ENCODE measurements around the gene ZC3H10.
A peak's percentile ranks its signal among the peaks of the same experiment; 100 is the strongest.

The ZC3H10 gene

GRCh38 chr12:56127888-56128669 is 10.0 kb downstream of the ZC3H10 start, which contains the start of gene ESYT1:
Gene ESYT1 (plus strand): TSS chr12:56128267. CDS start chr12:56128320, 53 bp downstream.
- peak; percentile 93 for DNase-seq (ENCODE audit: low read depth)

- DNase-seq (ENCODE audit: low read depth), result no peak
These were observed 10.7 kb downstream of the ZC3H10 start for GRCh38 chr12:56128670-56129205.

GRCh38 chr12:56129206-56129941 is 11.3 kb downstream of the ZC3H10 start:
- DNase-seq (ENCODE audit: low read depth), result peak; percentile 59

DNA sequence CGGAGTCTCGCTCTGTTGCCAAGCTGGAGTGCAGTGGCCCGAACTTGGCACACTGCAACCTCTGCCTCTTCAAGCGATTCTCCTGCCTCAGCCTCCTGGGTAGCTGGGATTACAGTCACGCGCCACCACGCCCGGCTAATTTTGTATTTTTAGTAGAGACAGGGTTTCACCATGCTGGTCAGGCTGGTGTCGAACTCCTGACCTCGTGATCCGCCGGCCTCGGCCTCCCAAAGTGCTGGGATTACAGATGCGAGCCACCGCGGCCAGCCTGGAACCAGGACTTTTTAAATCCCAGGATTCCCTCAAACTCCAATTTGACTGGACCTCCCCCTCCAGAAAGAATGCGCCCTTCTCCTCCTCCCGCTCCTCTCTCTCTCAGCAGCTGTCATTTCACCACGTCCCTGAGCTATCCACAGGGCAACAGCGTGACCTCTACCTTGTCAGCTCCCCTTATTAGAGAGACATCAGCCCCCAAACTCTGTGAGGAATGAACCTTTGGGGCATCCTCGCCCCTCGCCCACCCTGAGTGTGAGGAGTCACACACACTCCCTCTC is 12.0 kb downstream of the ZC3H10 start:
- DNase-seq (ENCODE audit: low read depth), result no peak

GRCh38 chr12:56130876-56131275 is 12.8 kb downstream of the ZC3H10 start:
- DNase-seq (ENCODE audit: low read depth), result no peak

GRCh38 chr12:56134897-56135296 is 16.8 kb downstream of the ZC3H10 start:
- no peak for DNase-seq (ENCODE audit: low read depth)

DNA sequence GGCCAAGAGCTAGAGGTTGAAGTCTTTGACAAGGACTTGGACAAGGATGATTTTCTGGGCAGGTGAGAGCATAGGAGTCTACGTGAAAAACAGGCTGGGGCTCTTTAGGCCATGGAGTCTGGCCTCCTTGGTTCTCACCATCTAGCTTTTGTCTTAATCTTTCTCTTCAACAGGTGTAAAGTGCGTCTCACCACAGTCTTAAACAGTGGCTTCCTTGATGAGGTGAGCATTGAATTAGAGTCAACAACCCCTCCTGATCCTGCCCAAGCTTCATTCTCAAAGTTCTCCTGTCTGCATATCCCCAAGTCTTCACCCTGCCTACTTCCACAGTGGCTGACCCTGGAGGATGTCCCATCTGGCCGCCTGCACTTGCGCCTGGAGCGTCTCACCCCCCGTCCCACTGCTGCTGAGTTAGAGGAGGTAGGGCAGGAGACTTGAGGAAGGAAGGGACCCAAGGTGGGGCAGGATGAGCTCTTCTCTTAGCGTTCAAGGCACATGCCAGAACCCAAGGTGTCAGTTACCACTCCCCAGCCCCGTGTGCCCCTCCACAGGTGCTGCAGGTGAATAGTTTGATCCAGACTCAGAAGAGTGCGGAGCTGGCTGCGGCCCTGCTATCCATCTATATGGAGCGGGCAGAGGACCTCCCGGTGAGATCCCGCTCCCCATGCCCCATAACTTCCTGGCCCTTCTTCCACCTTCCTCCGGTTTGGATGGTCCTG is 19.9 kb downstream of the ZC3H10 start:
- DNase-seq (ENCODE audit: low read depth), result no peak

DNA sequence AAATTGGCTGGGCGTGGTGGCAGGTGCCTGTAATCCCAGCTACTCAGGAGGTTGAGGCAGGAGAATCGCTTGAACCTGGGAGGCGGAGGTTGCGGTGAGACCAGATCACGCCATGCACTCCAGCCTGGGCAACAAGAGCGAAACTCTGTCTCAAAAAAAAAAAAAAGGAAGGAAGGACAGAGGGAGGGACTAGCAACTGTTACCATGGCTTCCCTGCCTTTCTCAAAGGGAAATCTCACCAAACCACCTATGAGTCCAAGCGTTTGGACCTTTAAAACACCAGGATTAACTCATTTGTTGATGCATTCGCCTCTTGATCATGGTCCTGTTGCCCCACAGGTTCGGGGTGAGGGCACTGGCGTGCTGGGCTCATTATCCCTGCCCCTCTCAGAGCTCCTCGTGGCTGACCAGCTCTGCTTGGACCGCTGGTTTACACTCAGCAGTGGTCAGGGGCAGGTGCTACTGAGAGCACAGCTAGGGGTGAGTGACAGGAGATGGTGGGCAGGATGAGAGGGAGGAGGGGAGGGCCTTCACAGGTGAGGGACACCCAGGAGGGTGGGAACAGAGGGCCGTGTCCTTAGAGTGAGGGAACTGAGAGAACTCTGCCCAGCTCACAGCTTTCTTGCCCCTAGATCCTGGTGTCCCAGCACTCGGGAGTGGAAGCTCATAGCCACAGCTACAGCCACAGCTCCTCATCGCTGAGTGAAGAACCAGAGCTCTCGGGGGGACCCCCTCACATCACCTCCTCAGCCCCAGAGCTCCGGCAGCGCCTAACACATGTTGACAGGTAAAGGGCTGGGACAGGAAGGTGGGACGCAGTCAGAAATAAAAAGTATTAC is 24.1 kb downstream of the ZC3H10 start:
- no peak for DNase-seq (ENCODE audit: low read depth)

DNA sequence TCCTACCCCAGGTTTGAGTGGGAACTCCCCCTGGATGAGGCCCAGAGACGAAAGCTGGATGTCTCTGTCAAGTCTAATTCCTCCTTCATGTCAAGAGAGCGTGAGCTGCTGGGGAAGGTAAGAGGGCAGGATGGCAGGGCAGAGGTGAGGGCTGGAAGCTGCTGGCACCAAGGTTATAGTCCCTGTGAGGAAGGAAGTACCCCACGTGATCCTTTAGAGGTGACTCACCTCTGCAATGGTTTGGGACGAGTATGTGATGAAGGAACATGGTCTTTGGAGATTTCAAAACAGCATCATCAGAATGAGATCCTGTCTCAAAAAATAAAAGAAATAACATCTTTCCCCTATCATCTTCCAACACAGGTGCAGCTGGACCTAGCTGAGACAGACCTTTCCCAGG is 25.2 kb downstream of the ZC3H10 start:
- no peak for DNase-seq (ENCODE audit: low read depth)

DNA sequence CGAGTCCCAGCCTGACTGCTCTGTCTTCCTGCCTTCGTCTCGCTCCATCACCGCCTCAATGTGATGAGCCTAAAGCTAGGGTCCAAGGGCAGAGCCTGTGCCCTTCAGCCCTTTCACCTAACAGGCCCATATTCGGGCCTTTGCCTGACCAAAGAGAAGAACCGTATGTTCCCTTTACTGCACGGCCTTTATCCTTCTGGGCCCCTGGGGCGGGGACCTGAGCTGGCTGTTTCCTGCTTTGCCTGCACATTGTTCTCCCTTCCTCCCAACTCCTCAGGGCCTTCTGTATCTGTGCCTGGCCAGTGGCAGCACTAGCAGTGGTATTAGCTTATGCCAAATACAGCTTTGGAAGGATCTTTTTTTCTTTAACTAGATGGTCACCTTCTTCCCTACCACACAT is 25.8 kb downstream of the ZC3H10 start:
- DNase-seq (ENCODE audit: low read depth), result no peak

DNA sequence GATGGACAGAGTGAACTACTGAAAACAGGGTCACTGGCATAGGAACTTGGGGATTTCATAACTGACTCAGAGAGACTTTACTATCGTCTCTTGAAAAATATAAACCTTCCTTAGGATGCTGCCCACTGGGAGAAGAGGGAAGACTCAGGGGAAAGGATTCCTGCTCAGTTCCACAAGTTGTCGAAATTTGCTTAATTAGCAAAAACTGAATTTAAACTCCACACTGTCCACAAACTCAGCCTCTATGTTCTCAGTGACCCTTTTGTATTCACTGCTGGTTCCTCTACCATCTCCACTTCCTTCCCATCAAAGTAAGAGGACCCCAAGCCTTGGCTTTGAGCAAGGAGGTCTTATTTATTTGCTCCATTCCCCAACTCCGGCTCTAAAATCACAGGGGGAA is 27.2 kb downstream of the ZC3H10 start:
- no peak for DNase-seq (ENCODE audit: low read depth)

DNA sequence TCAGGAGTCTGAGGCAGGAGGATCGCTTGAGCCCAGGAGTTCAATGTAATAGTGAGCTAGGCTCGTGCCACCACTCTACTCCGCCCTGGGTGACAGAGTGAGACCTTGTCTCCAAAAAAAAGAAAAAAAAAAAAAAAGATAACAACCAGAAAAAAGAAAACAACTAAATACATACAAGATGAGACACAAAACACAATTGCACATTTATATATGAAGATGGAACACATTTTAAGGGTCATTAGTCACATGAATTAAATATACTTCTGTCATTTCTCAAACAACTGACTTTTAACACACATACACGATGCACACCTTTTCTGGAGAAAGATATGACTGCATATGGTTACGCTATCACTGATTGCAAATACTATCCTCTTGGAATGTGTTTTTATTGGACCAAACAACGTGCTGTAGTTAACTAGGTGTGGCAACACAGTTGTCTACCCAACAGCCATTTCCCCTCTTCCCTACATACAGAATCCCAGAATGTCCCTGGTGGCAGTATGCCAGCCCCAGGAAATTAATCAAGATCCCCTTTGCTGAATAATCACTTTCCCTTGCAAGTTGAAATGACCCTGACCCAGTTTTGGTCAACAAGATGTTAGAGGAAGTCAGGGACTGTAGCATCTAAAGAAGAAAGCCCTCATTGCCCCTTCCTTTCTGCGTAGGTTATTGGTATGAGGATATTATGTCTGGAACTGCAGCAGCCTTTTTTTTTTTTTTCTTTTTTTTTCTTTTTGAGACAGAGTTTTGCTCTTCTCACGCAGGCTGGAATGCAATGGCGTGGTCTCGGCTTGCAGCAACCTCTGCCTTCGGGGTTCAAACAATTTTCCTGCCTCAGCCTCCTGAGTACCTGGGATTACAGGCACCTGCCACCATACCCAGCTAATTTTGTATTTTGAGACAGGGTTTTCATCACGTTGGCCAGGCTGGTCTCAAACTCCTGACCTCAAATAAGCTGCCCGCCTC is 28.7 kb downstream of the ZC3H10 start:
- DNase-seq (ENCODE audit: low read depth), result no peak

DNA sequence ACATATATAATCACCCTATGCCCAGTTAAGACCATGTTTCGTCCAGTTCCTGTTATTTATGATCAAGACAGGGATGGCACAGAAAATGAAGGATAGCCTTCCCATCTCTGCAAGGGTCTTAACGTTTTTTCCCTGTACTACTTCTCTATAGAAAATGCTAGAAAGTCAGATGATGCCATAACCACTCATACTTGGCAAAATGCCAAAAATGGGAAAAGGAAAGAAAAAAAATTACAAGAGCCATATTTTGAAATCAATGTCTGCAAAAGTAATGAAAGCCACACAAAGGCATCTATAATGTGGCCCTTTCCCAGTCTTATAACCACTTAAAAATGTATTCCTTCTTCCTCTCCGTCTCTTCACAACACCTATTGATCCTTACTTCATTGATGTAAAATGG is 32.5 kb downstream of the ZC3H10 start:
- DNase-seq (ENCODE audit: low read depth), result no peak

- peak; percentile 49 for DNase-seq (ENCODE audit: low read depth)
These were observed 33.6 kb downstream of the ZC3H10 start for GRCh38 chr12:56151672-56152131.

DNA sequence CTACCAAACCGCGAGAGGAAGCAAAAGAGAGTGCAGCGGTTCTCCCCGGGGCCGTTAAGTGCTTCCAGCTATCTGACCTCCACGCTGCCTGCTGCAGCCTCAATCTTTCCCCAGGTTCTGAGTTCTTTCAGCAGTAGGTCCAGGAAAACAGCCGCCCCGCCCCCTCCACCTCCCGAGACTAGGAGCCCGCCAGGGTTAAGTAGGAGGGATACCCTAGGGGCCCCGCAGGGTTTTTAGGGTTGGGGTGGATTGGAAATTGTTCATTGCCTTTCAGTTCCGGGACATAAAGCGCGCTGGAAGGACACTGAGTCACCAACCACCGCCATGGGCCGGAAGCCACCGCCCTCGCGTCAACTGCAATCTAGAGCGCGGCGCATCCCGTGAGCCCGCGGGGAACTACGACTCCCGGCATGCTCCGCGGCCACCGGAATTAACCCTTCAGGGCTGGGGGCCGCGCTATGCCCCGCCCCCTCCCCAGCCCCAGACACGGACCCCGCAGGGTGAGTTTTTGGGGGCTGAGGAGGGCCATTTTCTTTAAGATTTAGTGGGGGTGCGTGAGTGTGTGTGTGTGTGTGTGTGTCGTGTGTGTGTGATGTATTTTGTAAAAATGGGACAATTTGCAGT is 34.2 kb downstream of the ZC3H10 start, which contains the start of gene MYL6B:
Gene MYL6B, plus strand, starts transcription at position 456 of the 624 bp plus-strand sequence. CDS start 1,332 bp downstream, outside the sequence.
- peak; percentile 83 for DNase-seq (ENCODE audit: low read depth)

DNA sequence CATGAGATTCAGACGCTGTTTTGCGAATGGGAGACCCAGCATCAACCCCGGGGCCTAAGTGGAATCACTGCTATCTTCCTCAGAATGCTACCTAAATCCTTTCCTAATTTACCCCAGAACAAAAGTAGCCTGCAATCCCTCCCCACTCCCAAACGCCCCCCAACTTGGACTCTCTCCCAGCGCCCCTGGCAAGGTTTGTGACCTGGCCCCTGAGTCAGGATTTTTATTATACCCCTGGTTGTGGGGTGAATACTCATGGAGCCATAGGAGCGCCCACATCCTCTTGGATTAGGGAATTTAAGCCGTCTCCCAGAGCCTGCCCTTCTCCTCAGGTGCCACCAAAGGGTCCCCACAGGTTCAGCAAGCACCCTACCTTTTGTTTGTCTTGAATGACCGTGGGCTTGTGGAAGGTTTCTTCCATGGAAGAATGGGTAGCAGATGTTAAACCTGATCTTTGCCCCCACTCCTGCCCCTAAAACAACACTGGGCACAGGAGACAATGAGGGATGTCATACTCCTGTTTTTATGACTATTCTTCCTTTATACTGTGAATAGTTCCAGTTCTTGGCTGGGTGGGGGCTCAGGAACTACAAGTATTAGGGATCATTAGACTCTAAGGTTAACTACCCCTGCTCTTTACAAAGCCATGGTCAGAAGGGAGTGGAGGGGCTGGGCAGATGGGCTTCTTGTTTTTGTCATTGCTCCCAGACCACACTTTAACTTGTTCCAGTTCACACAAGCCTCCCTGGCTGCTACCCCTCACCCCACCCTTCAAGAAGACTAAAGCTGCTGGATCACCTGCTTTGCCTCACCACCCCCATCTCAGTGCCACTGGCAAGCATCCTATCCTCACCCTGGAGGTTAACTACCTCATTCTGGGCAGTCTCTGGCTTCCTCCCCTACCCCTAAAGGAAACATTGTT is 35.0 kb downstream of the ZC3H10 start:
- no peak for DNase-seq (ENCODE audit: low read depth)

GRCh38 chr12:56153678-56154065 is 35.6 kb downstream of the ZC3H10 start:
- DNase-seq (ENCODE audit: low read depth), result no peak

GRCh38 chr12:56154246-56154771 is 36.2 kb downstream of the ZC3H10 start:
- no peak for DNase-seq (ENCODE audit: low read depth)
